ENCODE results near the gene PIK3R3. TPM values are rescaled to one million over a fixed set of nuclear protein-coding genes. Genes with fewer than 3 reads are reported as not detected.
A peak's percentile ranks its signal among the peaks of the same experiment; 100 is the strongest.

Gene PIK3R3
- total RNA-seq, 1 donor from 2014 or later = 1.8 TPM

- no peaks in the 10 kb centered on the region for H3K27me3 ChIP-seq (ENCODE audit: control insufficient read depth, insufficient read depth, low read length)
- FAIRE-seq = no peak
- no peak for DNase-seq (ENCODE audit: low read depth)
- TF ChIP-seq CTCF (IDR thresholded peaks at IDR 0.05; ENCODE audit: insufficient read depth, low read length, severe bottlenecking) = no peak
- H3K4me3 ChIP-seq (ENCODE audit: low read depth, low read length) = no peak overlapping the region
- no peaks in the 10 kb centered on the region for H3K36me3 ChIP-seq (ENCODE audit: control insufficient read depth, insufficient read depth, low read length)
Observed at GRCh38 chr1:46159516-46159915, 27.1 kb upstream of the PIK3R3 start.

- DNase-seq (ENCODE audit: low read depth) (no peak), FAIRE-seq (no peak)
- Histone ChIP-seq H3K27me3 (ENCODE audit: control insufficient read depth, insufficient read depth, low read length) (no peaks in the 10 kb centered on the region), H3K36me3 (ENCODE audit: control insufficient read depth, insufficient read depth, low read length) (no peaks in the 10 kb centered on the region), H3K4me3 (ENCODE audit: low read depth, low read length) (no peak overlapping the region)
- TF ChIP-seq CTCF (IDR thresholded peaks at IDR 0.05; ENCODE audit: insufficient read depth, low read length, severe bottlenecking) = no peak
Observed at GRCh38 chr1:46158312-46159281, 26.2 kb upstream of the PIK3R3 start.

GRCh38 chr1:46157916-46158311 is 25.5 kb upstream of the PIK3R3 start:
- FAIRE-seq (peak; percentile 28), DNase-seq (ENCODE audit: low read depth) (no peak)
- Histone ChIP-seq H3K27me3 (ENCODE audit: control insufficient read depth, insufficient read depth, low read length) (no peaks in the 10 kb centered on the region), H3K36me3 (ENCODE audit: control insufficient read depth, insufficient read depth, low read length) (no peaks in the 10 kb centered on the region), H3K4me3 (ENCODE audit: low read depth, low read length) (no peak overlapping the region)
- TF ChIP-seq CTCF (IDR thresholded peaks at IDR 0.05; ENCODE audit: insufficient read depth, low read length, severe bottlenecking) = no peak

GRCh38 chr1:46153732-46154131 is 21.3 kb upstream of the PIK3R3 start:
- no peak for FAIRE-seq
- Histone ChIP-seq H3K4me3 (ENCODE audit: low read depth, low read length) (no peak overlapping the region), H3K27me3 (ENCODE audit: control insufficient read depth, insufficient read depth, low read length) (no peaks in the 10 kb centered on the region), H3K36me3 (ENCODE audit: control insufficient read depth, insufficient read depth, low read length) (no peaks in the 10 kb centered on the region)
- no peak for TF ChIP-seq CTCF (IDR thresholded peaks at IDR 0.05; ENCODE audit: insufficient read depth, low read length, severe bottlenecking)
- no peak for DNase-seq (ENCODE audit: low read depth)

GRCh38 chr1:46153228-46153627 is 20.8 kb upstream of the PIK3R3 start:
- Histone ChIP-seq H3K4me3 (ENCODE audit: low read depth, low read length) (no peak overlapping the region), H3K36me3 (ENCODE audit: control insufficient read depth, insufficient read depth, low read length) (no peaks in the 10 kb centered on the region), H3K27me3 (ENCODE audit: control insufficient read depth, insufficient read depth, low read length) (no peaks in the 10 kb centered on the region)
- no peak for TF ChIP-seq CTCF (IDR thresholded peaks at IDR 0.05; ENCODE audit: insufficient read depth, low read length, severe bottlenecking)
- DNase-seq (ENCODE audit: low read depth) (no peak), FAIRE-seq (no peak)

Data from bronchial epithelial cell (primary cell).